ENCODE data around the gene CHPT1. TPM values are rescaled to one million over a fixed set of nuclear protein-coding genes. Genes with fewer than 3 reads are reported as not detected.
"Not testable (repeated sequence)": the region's sequence is repeated elsewhere in the genome, so short reads cannot be mapped to it uniquely, and the experiment has no call there.

Gene CHPT1
- total RNA-seq, 4 donors from 2014 or later, result 47.3 to 130 (median 49.6) TPM

DNA sequence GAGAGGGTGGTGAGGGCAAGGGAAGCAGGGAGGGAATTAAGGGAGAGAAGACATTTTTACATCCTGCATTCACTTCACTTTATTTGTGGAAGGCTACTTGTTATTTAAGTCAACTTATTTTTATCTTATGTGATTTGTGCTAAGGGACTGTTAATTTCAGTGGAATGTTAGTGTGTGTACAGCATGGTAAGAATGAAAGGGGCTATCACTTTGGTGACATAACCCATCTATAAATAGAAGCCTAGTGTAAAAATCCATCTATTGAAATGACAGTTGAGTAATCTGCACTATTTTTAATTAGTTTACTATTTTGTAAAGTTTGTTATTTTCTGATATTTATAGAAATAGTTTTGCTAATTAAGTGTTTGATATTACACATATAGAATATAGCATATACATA is 16.8 kb upstream of the CHPT1 start:
- TF ChIP-seq CTCF (IDR thresholded peaks at IDR 0.05) (no peak), POLR2A (IDR thresholded peaks at IDR 0.05) (no peak), POLR2AphosphoS5 (IDR thresholded peaks at IDR 0.05) (no peak), EP300 (IDR thresholded peaks at IDR 0.05) (no peak)
- no peaks in the 10 kb centered on the region for H3K27me3 ChIP-seq
- H3K36me3 ChIP-seq, result no peaks in the 10 kb centered on the region
- no peak overlapping the region for H3K4me3 ChIP-seq
- no peaks in the 10 kb centered on the region for H3K9me3 ChIP-seq
- no peak overlapping the region for H3K27ac ChIP-seq
- no peak for ATAC-seq
- H3K4me1 ChIP-seq, result no peaks in the 10 kb centered on the region

DNA sequence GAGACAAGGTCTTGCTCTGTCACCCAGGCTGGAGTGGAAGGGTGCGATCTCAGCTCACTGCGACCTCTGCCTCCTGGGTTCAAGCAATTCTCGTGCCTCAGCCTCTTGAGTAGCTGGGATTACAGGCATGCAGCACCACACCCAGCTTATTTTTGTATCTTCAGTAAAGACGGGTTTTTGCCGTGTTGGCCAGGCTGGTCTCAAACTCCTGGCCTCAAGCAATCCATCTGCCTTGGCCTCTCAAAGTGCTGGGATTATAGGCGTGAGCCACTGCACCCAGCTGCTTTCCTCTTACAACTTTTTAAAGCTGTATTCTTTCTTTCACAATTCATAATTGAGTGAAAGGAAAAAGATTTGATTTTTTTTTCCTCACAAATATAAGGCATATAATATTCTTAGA is 15.8 kb upstream of the CHPT1 start:
- not testable (repeated sequence) for ATAC-seq, H3K36me3 ChIP-seq, H3K9me3 ChIP-seq, H3K27me3 ChIP-seq, H3K4me3 ChIP-seq, H3K27ac ChIP-seq, H3K4me1 ChIP-seq
- WGBS, 2 donors (ENCODE audit: low coverage in 1 of 2), result 77% methylated on average over 5 of the region's 6 CpGs; no CpG with 5 or more reads in 1 of the 2 donors

DNA sequence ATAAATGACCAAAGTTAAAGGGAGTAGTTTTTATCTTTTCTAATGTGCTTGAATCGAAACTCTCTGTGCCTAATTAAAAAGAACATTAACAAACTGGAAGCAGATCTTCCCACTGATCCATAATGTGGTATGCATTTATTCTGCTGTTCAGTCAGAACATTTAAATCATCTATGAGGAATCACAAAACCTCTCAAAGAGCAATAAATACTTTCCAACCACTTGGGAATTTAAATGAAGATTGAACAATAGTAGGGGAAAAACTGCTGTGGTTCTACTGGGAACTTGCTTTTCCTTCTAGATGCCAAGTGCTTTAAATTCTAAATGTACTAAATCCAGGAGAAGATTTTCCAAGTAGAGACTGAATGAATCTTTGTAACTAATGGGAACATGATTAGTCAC is 12.3 kb upstream of the CHPT1 start:
- ATAC-seq, result no peak
- Histone ChIP-seq H3K36me3 (no peaks in the 10 kb centered on the region), H3K9me3 (no peaks in the 10 kb centered on the region), H3K27ac (no peak overlapping the region), H3K4me3 (no peak overlapping the region), H3K4me1 (no peaks in the 10 kb centered on the region), H3K27me3 (no peaks in the 10 kb centered on the region)
- WGBS, 2 donors (ENCODE audit: low coverage in 1 of 2), result 86 to 95% methylated on average over 1 of the region's 1 CpG
- TF ChIP-seq POLR2AphosphoS5 (IDR thresholded peaks at IDR 0.05) (no peak), CTCF (IDR thresholded peaks at IDR 0.05) (no peak), EP300 (IDR thresholded peaks at IDR 0.05) (no peak), POLR2A (IDR thresholded peaks at IDR 0.05) (no peak)

DNA sequence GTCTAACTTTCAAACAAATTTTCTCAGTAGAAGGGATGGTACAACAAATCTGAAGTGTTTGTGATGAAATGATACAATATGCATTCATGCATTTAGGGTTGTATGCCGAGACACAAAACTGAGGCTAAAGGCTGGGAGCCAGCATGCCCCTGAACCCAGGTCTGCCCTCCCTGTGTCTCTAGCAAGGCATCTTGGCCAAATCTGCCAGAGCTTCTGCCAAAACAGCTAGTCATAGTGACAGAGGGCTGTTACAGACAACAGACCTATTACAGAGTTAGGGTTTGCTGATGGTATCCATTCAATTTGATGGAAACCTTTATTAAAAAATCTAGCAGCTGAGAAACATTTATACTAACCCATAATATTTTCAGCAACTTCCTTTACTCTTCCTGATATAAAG is 11.3 kb upstream of the CHPT1 start:
- H3K27me3 ChIP-seq, result no peaks in the 10 kb centered on the region
- 71 to 86% methylated on average over 1 of the region's 1 CpG for WGBS, 2 donors (ENCODE audit: low coverage in 1 of 2)
- no peak overlapping the region for H3K27ac ChIP-seq
- TF ChIP-seq EP300 (IDR thresholded peaks at IDR 0.05) (no peak), POLR2AphosphoS5 (IDR thresholded peaks at IDR 0.05) (no peak), POLR2A (IDR thresholded peaks at IDR 0.05) (no peak), CTCF (IDR thresholded peaks at IDR 0.05) (no peak)
- H3K9me3 ChIP-seq, result no peaks in the 10 kb centered on the region
- H3K36me3 ChIP-seq, result no peaks in the 10 kb centered on the region
- ATAC-seq, result no peak
- no peak overlapping the region for H3K4me3 ChIP-seq
- no peaks in the 10 kb centered on the region for H3K4me1 ChIP-seq

DNA sequence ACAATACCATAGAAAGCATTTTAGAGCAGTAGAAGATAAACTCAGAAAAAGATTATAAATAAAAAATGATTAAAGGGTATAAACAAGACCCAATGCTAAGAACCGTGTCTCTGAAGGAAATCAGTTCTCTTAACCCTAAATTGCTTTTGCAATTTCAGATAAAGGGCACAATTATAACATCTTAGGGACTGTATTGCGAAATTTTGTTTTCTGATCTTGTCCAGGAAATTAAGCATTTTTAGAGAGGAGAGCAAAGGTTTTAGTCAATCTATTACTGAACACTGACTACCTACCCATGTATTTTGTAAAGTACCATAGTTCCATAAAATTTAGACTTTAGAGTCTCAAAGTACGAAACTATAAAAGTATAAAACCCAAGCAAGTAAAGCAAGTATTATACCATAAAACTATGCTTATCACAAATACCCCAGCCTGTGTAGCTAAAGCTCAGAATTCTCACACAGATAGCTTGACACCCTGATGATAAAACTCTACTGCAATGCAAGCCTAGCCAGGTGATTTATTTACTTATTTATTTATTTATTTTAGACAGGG is 6.8 kb upstream of the CHPT1 start:
- Histone ChIP-seq H3K36me3 (no peaks in the 10 kb centered on the region), H3K4me3 (no peak overlapping the region), H3K27me3 (no peaks in the 10 kb centered on the region), H3K4me1 (peaks cover 0 to 4% (median 0%) of the 10 kb centered on the region in 3 donors), H3K9me3 (no peaks in the 10 kb centered on the region), H3K27ac (no peak overlapping the region)
- WGBS, 2 donors (ENCODE audit: low coverage in 1 of 2), result 40 to 67% methylated on average over 3 of the region's 3 CpGs
- TF ChIP-seq EP300 (IDR thresholded peaks at IDR 0.05), result no peak
- no peak for ATAC-seq

- no peaks in the 10 kb centered on the region for H3K36me3 ChIP-seq
- ATAC-seq, result no peak
- 82 to 90% methylated on average over 1 of the region's 1 CpG for WGBS, 2 donors (ENCODE audit: low coverage in 1 of 2)
These were observed 5.8 kb upstream of the CHPT1 start for GRCh38 chr12:101691503-101692096.

More at GRCh38 chr12:101691503-101692096, 5.8 kb upstream of the CHPT1 start:
- no peaks in the 10 kb centered on the region for H3K9me3 ChIP-seq
- H3K27ac ChIP-seq, result no peak overlapping the region
- no peaks in the 10 kb centered on the region for H3K27me3 ChIP-seq
- no peak for TF ChIP-seq CTCF (IDR thresholded peaks at IDR 0.05)
- peaks cover 5 to 14% (median 6%) of the 10 kb centered on the region in 3 donors for H3K4me1 ChIP-seq
- no peak overlapping the region for H3K4me3 ChIP-seq

All from gastroesophageal sphincter (tissue), 4 donors.